IPS-18c (cell line): ENCODE data around the gene ZNF727.
"Not testable (repeated sequence)": the region's sequence is repeated elsewhere in the genome, so short reads cannot be mapped to it uniquely, and the experiment has no call there.

ENCODE experiments used
- H3K4me3 ChIP-seq: 2 replicates; pipeline ENCODE4 v1.7.0; 2013; ENCODE audit warnings: low read depth, mild to moderate bottlenecking, low read length, moderate library complexity; ENCODE audit not compliant: insufficient read depth
- H3K9me3 ChIP-seq: one replicate; pipeline ENCODE4 v1.6.1; 2013; ENCODE audit warnings: mild to moderate bottlenecking, low read length, moderate library complexity; ENCODE audit not compliant: control insufficient read depth, insufficient read depth

The ZNF727 gene

DNA sequence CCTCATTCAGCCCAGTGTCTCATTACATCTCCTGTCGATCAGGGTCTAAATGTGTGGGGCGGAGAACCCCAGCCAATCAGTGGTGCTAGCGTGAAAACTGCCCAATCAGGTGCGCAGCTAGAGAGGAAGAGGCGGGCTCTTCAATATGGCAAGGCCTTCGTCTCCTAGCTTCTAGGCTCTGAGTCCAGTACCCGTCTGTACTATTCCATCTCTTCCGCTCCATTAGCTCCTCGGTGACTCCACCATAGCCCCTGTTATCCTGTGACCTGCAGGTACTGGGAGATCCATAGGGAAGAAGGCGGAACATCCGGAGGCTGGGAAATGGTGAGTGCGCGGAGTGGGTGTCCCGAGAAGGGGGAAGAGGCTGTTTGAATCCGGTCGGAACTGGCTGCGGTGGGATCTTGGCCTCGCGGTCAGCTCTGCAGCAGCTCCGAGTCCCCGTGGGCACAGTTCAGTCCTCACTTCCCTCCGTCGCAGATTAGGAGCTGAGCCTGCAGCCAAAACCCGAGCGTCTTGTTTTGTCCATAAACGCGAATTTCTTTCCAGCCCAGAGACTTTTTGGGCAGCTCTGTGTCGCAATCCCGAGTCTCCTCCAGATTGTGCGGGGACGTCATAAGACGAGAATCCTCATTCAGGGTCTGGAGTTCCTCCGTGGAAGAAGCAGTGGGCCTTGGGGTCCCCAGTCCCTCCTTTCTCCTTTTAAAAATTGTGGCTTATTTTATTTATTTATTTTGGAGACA, at the start of gene ZNF727:
ZNF727 (plus strand) TSS at position 134 of the 740 bp plus-strand sequence; CDS start at position 322, 188 bp downstream.
- H3K9me3 ChIP-seq: peaks cover 19% of the 10 kb centered on the region
- H3K4me3 ChIP-seq: no peak within 1 kb of the TSS; the same call in 1 of the 2 replicates

DNA sequence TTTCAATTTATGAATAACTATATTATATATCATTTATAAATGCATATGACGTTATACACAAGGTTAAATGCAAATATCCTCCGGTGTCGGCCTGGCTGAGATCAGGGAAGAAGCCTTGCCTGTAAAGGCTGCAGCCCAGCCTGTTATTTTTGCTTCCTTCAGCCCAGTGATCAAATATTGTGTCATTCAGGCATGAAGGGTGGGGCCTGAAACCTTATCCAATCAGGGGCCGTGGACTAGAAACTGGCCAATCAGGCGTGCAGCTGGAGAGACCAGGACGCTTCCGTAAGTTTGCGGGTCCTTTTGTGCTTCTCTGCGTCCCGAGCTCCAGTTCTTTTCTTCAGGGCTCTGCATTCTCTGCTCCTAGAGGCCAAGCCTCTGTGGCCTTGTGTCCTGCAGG, 46.7 kb upstream of the ZNF727 start, which contains the start of gene ZNF722:
ZNF722 (plus strand) TSS at position 301 of the 400 bp plus-strand sequence. CDS start 113 bp downstream, outside the sequence.
- Histone ChIP-seq H3K4me3 (no peak within 1 kb of the TSS; the same call in 1 of the 2 replicates), H3K9me3 (peaks cover 22% of the 10 kb centered on the region)

DNA sequence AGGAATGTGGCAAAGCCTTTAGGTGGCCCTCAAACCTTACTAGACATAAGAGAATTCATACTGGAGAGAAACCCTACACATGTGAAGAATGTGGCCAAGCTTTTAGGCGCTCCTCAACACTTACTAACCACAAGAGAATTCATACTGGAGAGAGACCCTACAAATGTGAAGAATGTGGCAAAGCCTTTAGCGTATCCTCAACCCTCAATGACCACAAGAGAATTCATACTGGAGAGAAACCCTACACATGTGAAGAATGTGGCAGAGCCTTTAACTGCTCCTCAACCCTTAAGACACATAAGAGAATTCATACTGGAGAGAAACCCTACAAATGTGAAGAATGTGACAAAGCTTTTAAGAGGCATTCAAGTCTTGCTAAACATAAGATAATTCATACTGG, 29.7 kb upstream of the ZNF727 start:
- not testable (repeated sequence) for H3K9me3 ChIP-seq, H3K4me3 ChIP-seq

DNA sequence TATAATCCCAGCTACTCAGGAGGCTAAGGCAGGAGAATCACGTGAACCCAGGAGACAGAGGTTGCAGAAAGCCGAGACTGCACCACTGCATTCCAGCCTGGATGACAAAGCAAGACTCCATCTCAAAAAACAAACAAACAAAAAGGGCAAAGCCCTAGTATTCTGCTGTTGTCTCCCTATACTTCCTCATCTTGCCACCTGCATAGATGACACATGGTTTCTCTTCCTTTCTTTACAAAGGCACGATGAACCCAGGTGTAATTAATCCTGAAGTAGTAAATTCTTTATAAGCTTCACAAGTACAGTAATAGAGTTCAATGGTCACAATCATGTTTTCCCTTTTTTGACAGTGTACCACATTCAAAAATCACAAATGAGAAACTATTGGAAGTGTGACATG, 9.8 kb upstream of the ZNF727 start:
- peaks cover 30% of the 10 kb centered on the region for H3K9me3 ChIP-seq

DNA sequence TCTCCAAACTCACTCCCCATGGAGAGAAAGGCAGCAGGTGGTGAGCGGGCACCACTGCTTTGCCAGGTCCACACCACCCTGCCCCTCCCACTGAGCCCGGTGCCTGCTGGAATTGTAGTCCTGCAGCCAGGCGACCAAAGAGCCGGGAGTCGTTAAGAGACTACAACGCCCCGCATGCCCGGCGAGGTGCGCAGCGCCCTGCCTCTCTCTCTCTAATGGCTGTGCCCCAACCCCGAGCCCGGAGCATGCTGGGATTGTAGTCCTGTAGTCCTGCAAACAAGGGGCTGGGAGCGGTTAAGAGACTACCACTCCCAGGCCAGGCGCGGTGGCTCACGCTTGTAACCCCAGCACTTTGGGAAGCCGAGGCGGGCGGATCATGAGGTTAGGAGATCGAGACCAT, 8.1 kb upstream of the ZNF727 start:
- Histone ChIP-seq H3K9me3 (peaks cover 30% of the 10 kb centered on the region), H3K4me3 (no peak overlapping the region)

More for the DNA sequence above, 9.8 kb upstream of the ZNF727 start:
- H3K4me3 ChIP-seq: no peak overlapping the region

DNA sequence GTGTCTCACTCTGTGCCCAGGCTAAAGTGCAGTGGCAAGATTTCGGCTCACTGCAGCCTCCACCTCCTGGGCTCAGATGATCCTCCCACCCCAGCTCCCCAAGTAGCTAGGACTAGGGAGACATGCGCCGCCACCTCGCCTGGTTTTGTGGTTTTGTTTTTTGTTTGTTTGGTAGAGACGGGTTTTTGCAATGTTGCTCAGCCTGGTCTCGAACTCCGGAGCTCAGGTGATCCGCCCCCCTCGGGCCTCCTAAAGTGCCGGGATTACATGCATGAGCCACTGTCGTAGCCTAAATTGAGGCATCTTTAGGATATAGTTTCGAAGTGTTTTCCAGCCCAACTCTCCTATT, 781 bp downstream of the ZNF727 start:
- Histone ChIP-seq H3K9me3 (peaks cover 18% of the 10 kb centered on the region), H3K4me3 (no peak overlapping the region; the same call in 1 of the 2 replicates)

DNA sequence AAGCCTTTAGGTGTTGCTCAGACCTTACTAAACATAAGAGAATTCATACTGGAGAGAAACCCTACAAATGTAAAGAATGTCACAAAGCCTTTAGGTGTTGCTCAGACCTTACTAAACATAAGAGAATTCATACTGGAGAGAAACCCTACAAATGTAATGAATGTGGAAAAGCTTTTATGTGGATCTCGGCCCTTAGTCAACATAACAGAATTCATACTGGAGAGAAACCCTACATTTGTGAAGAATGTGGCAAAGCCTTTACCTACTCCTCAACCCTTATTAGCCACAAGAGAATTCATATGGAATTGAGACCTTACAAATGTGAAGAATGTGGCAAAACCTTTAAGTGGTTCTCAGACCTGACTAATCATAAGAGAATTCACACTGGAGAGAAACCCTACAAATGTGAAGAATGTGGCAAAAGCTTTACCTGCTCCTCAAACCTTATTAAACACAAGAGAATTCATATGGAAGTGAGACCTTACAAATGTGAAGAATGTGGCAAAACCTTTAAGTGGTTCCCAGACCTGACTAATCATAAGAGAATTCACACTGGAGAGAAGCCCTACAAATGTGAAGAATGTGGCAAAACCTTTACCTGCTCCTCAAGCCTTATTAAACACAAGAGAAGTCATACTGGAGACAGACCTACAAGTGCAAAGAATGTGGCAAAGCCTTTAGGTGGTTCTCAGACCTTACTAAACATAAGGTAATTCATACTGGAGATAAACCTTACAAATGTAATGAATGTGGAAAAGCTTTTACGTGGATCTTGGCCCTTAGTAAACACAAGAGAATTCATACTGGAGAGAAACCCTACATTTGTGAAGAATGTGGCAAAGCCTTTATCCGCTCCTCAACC, 32.8 kb downstream of the ZNF727 start:
- peaks cover 35% of the 10 kb centered on the region for H3K9me3 ChIP-seq
- not testable (repeated sequence) for H3K4me3 ChIP-seq

DNA sequence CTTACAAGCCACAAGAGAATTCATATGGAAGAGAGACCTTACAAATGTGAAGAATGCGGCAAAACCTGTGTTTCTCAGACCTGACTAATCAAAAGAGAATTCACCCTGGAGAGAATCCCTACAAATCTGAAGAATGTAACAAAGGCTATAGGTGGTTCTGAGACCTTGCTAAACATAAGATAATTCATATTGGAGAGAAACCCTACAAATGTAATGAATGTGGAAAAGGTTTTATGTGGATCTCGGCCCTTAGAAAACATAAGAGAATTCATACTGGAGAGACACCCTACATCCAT, 33.4 kb downstream of the ZNF727 start:
- Histone ChIP-seq H3K4me3 (no peak overlapping the region), H3K9me3 (peaks cover 37% of the 10 kb centered on the region)

DNA sequence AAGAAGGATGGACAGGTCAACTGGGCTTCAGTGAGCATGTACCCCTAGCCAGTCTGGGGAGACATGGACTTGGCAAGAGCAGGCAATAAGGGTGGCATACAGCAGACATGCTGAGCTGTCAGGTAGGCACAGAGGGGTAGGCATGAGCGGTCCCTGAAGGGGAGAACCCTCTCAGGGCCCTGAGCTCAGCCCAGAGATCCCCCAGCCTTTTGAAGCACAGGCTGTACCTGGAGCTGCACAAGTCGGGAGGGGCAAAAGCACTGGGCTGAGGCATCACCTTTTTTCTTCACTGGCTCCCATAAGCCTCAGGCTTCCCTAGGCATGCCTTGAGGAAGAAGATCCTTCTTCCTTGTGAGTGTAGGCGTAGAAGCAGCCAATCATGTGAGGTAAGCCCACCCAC, 42.3 kb downstream of the ZNF727 start:
- no peak overlapping the region for H3K4me3 ChIP-seq
- H3K9me3 ChIP-seq: peaks cover 36% of the 10 kb centered on the region

DNA sequence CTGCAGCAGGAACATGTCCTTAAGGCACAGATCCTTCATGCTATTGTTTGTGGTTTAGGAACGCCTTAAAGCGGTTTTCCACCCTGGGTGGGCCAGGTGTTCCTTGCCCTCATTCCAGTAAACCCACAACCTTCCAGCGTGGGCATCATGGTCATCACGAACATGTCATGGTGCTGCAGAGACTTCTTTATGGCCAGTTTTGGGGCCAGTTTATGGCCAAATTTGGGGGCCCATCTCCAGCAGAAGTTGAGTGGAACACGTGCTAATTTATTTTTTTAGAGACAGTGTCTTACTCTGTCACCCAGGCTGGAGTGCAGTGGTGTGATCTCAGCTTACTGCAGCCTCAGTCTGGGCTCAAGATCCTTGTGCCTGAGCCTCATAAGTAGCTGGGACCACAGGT, 43.6 kb downstream of the ZNF727 start:
- H3K9me3 ChIP-seq: peaks cover 34% of the 10 kb centered on the region

More for the DNA sequence above, 43.6 kb downstream of the ZNF727 start:
- not testable (repeated sequence) for H3K4me3 ChIP-seq
